ENCODE data around the gene ZFP42. TPM values are rescaled to one million over a fixed set of nuclear protein-coding genes. Genes with fewer than 3 reads are reported as not detected.
"Not testable (repeated sequence)": the region's sequence is repeated elsewhere in the genome, so short reads cannot be mapped to it uniquely, and the experiment has no call there.

Gene ZFP42
- total RNA-seq, 1 experiment from 2014 or later = 0.34 TPM

DNA sequence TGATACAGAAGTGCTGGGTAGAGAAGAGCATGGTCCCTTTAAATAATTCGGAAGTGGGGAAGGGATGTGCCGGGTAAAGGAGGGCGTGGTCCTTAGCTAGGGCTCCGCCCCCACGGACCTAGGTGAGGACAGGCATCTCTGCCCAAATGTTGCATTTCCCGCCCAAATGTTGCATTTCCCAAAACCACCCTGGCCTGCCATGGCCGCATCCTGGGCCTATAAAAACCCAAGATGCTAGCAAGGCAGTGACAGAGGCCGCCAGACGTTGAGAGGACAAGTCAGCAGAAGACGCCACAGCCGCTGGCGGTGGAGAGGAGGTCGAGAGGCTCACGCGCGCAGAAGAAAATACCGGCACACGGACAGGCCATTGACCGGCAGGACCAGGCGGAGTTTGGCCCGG, 46.1 kb downstream of the ZFP42 start:
- intact Hi-C loops (cut with micrococcal nuclease; ENCODE audit: unreplicated experiment) = no loop called here
- TF ChIP-seq, protein P1, sequence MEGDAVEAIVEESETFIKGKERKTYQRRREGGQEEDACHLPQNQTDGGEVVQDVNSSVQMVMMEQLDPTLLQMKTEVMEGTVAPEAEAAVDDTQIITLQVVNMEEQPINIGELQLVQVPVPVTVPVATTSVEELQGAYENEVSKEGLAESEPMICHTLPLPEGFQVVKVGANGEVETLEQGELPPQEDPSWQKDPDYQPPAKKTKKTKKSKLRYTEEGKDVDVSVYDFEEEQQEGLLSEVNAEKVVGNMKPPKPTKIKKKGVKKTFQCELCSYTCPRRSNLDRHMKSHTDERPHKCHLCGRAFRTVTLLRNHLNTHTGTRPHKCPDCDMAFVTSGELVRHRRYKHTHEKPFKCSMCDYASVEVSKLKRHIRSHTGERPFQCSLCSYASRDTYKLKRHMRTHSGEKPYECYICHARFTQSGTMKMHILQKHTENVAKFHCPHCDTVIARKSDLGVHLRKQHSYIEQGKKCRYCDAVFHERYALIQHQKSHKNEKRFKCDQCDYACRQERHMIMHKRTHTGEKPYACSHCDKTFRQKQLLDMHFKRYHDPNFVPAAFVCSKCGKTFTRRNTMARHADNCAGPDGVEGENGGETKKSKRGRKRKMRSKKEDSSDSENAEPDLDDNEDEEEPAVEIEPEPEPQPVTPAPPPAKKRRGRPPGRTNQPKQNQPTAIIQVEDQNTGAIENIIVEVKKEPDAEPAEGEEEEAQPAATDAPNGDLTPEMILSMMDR (IDR thresholded peaks at IDR 0.05; ENCODE audit: insufficient read depth in 1 of 2, low read depth in 1 of 2, low read length in 1 of 2, severe bottlenecking in 1 of 2, unreplicated experiment in 1 of 2) = no peak
- Mint-ChIP-seq H3K4me1 (ENCODE audit: low read depth, unreplicated experiment) (no peaks in the 10 kb centered on the region), H3K27ac (ENCODE audit: unreplicated experiment) (peak overlapping the region; percentile 16), H3K27me3 (ENCODE audit: insufficient read depth, unreplicated experiment) (no peaks in the 10 kb centered on the region), H3K36me3 (ENCODE audit: insufficient read depth, unreplicated experiment) (no peaks in the 10 kb centered on the region), H3K9me3 (ENCODE audit: unreplicated experiment) (no peaks in the 10 kb centered on the region), H3K4me3 (ENCODE audit: unreplicated experiment) (no peak overlapping the region)
- ChIA-PET CTCF (no interaction called here), POLR2A (no interaction called here)
- Histone ChIP-seq H3K4me1 (no peaks in the 10 kb centered on the region), H3K27me3 (replicated peaks; ENCODE audit: control insufficient read depth, insufficient read depth, low read length) (no peaks in the 10 kb centered on the region), H3K4me3 (ENCODE audit: low read depth, low read length) (no peak overlapping the region), H3K9me3 (no peaks in the 10 kb centered on the region), H3K36me3 (ENCODE audit: control insufficient read depth, insufficient read depth, low read length) (no peaks in the 10 kb centered on the region)
- no TSS peak for BruUV-seq (replicated peaks)
- DNase-seq = no peak

DNA sequence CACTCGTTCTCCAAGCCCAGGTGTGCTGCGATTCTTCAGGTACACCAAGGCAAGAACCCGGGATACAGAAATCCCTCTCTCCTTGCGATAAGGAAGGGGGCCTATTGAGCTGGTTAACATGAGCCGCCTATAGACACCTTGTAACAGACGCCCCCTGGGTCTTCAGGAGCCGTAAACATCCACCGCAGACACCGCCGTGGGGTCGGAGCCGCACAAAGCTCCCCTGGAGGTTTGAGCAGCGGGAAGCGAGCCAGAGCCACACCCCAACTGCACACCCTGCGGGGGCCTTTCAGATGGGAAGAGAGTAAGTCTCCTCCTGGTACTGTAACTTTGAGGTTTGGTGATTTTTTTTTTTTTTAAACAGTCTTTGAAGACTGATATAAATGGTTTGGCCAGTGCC, 46.6 kb downstream of the ZFP42 start:
- no peaks in the 10 kb centered on the region for H3K27me3 Mint-ChIP-seq (ENCODE audit: insufficient read depth, unreplicated experiment)
- CTCF ChIA-PET = interaction anchor here (0.6 kb wide), 1 partner anchor 83 kb away, joined by 3 read pairs; no protein-coding TSS in a partner anchor

DNA sequence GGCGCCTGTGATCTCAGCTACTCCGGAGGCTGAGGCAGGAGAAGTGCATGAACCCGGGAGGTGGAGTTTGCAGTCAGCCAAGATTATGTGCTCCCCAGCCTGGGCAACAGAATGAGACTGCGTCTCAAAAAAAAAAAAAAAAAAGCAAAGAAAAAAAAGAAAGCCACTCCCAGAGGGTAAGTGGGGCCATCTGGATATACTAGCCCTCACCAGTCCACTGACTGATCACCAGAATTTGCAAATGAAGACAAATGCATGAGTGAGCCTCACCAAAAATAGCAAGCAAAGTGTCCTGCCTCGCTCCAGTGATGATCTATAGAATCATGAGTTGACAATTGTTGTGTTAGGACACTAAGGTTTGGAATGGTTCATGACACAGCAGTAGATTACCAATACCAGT, 47.6 kb downstream of the ZFP42 start:
- Histone ChIP-seq H3K27me3 (replicated peaks; ENCODE audit: control insufficient read depth, insufficient read depth, low read length) (no peaks in the 10 kb centered on the region), H3K36me3 (ENCODE audit: control insufficient read depth, insufficient read depth, low read length) (no peaks in the 10 kb centered on the region), H3K4me1 (no peaks in the 10 kb centered on the region), H3K4me3 (ENCODE audit: low read depth, low read length) (no peak overlapping the region), H3K9me3 (no peaks in the 10 kb centered on the region)
- H3K9me3 Mint-ChIP-seq (ENCODE audit: unreplicated experiment) = no peaks in the 10 kb centered on the region
- no peak overlapping the region for H3K27ac Mint-ChIP-seq (ENCODE audit: unreplicated experiment)
- BruUV-seq (replicated peaks) = no TSS peak
- TF ChIP-seq, protein P1 (IDR thresholded peaks at IDR 0.05; ENCODE audit: insufficient read depth in 1 of 2, low read depth in 1 of 2, low read length in 1 of 2, severe bottlenecking in 1 of 2, unreplicated experiment in 1 of 2) = no peak
- intact Hi-C loops (cut with micrococcal nuclease; ENCODE audit: unreplicated experiment) = no loop called here
- ChIA-PET CTCF (no interaction called here), POLR2A (no interaction called here)
- H3K36me3 Mint-ChIP-seq (ENCODE audit: insufficient read depth, unreplicated experiment) = no peaks in the 10 kb centered on the region
- H3K4me3 Mint-ChIP-seq (ENCODE audit: unreplicated experiment) = no peak overlapping the region
- no peak for DNase-seq
- H3K27me3 Mint-ChIP-seq (ENCODE audit: insufficient read depth, unreplicated experiment) = no peaks in the 10 kb centered on the region
- no peaks in the 10 kb centered on the region for H3K4me1 Mint-ChIP-seq (ENCODE audit: low read depth, unreplicated experiment)

More for the DNA sequence above, 46.6 kb downstream of the ZFP42 start:
- Mint-ChIP-seq H3K27ac (ENCODE audit: unreplicated experiment) (no peak overlapping the region), H3K36me3 (ENCODE audit: insufficient read depth, unreplicated experiment) (no peaks in the 10 kb centered on the region), H3K4me3 (ENCODE audit: unreplicated experiment) (no peak overlapping the region), H3K9me3 (ENCODE audit: unreplicated experiment) (no peaks in the 10 kb centered on the region), H3K4me1 (ENCODE audit: low read depth, unreplicated experiment) (no peaks in the 10 kb centered on the region)
- H3K36me3 ChIP-seq (ENCODE audit: control insufficient read depth, insufficient read depth, low read length) = no peaks in the 10 kb centered on the region
- no peaks in the 10 kb centered on the region for H3K4me1 ChIP-seq
- TF ChIP-seq, protein P1 (IDR thresholded peaks at IDR 0.05; ENCODE audit: insufficient read depth in 1 of 2, low read depth in 1 of 2, low read length in 1 of 2, severe bottlenecking in 1 of 2, unreplicated experiment in 1 of 2) = no peak
- H3K27me3 ChIP-seq (replicated peaks; ENCODE audit: control insufficient read depth, insufficient read depth, low read length) = no peaks in the 10 kb centered on the region
- no peak overlapping the region for H3K4me3 ChIP-seq (ENCODE audit: low read depth, low read length)
- DNase-seq = no peak
- H3K9me3 ChIP-seq = no peaks in the 10 kb centered on the region
- POLR2A ChIA-PET = no interaction called here
- no TSS peak for BruUV-seq (replicated peaks)
- intact Hi-C loops (cut with micrococcal nuclease; ENCODE audit: unreplicated experiment) = no loop called here

DNA sequence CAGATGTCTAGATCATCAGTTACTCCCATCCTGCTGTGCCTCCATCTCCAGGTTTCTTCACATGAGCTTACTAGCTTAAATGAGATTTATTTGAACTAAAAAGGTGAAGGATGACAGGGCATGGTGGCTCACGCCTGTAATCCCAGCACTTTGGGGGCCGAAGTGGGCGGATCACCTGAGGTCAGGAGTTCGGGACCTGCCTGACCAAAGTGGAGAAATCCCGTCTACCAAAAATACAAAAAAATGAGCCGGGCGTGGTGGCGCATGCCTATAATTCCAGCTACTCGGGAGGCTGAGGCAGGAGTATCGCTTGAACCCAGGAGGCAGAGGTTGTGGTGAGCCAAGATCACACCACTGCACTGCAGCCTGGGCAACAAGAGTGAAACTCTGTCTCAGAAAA, 49.9 kb downstream of the ZFP42 start:
- H3K4me3 ChIP-seq (ENCODE audit: low read depth, low read length); H3K4me1 ChIP-seq; H3K36me3 Mint-ChIP-seq (ENCODE audit: insufficient read depth, unreplicated experiment); CTCF ChIA-PET; H3K9me3 Mint-ChIP-seq (ENCODE audit: unreplicated experiment); H3K9me3 ChIP-seq; H3K27me3 Mint-ChIP-seq (ENCODE audit: insufficient read depth, unreplicated experiment); H3K4me1 Mint-ChIP-seq (ENCODE audit: low read depth, unreplicated experiment); H3K4me3 Mint-ChIP-seq (ENCODE audit: unreplicated experiment); H3K36me3 ChIP-seq (ENCODE audit: control insufficient read depth, insufficient read depth, low read length); DNase-seq; H3K27me3 ChIP-seq (replicated peaks; ENCODE audit: control insufficient read depth, insufficient read depth, low read length); intact Hi-C loops (cut with micrococcal nuclease; ENCODE audit: unreplicated experiment); BruUV-seq (replicated peaks); H3K27ac Mint-ChIP-seq (ENCODE audit: unreplicated experiment); POLR2A ChIA-PET: not testable (repeated sequence)
